ENCODE data around the gene ZEB2.

- TF ChIP-seq, protein P1, sequence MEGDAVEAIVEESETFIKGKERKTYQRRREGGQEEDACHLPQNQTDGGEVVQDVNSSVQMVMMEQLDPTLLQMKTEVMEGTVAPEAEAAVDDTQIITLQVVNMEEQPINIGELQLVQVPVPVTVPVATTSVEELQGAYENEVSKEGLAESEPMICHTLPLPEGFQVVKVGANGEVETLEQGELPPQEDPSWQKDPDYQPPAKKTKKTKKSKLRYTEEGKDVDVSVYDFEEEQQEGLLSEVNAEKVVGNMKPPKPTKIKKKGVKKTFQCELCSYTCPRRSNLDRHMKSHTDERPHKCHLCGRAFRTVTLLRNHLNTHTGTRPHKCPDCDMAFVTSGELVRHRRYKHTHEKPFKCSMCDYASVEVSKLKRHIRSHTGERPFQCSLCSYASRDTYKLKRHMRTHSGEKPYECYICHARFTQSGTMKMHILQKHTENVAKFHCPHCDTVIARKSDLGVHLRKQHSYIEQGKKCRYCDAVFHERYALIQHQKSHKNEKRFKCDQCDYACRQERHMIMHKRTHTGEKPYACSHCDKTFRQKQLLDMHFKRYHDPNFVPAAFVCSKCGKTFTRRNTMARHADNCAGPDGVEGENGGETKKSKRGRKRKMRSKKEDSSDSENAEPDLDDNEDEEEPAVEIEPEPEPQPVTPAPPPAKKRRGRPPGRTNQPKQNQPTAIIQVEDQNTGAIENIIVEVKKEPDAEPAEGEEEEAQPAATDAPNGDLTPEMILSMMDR (IDR thresholded peaks at IDR 0.05; ENCODE audit: poor library complexity, severe bottlenecking), result no peak
- TF ChIP-seq POLR2AphosphoS5 (IDR thresholded peaks at IDR 0.05) (no peak), EP300 (conservative IDR thresholded peaks at IDR 0.05; ENCODE audit: poor library complexity, severe bottlenecking) (no peak), RAD21 (conservative IDR thresholded peaks at IDR 0.05) (no peak), TAF1 (IDR thresholded peaks at IDR 0.05; ENCODE audit: low read depth) (no peak), EZH2 (IDR thresholded peaks at IDR 0.05; ENCODE audit: borderline replicate concordance, insufficient read depth, low read length, poor library complexity, severe bottlenecking) (no peak), REST (IDR thresholded peaks at IDR 0.05; ENCODE audit: borderline replicate concordance) (no peak)
Measured at GRCh38 chr2:144518748-144519596, 947 bp downstream of the ZEB2 start.
